GM10248 (cell line): ENCODE results near the gene TMEM18.
A peak's percentile ranks its signal among the peaks of the same experiment; 100 is the strongest.

ENCODE experiments used
- CTCF ChIA-PET: fragments of 300-600 bp; sonication (Branson Sonifier 250); formaldehyde crosslinking; extraction: SDS; loops from one replicate; lab custom pipeline; 2021; ENCODE audit warnings: antibody characterized with exemption; lab: Yijun Ruan, JAX
- POLR2A ChIA-PET: fragments of 350-650 bp; sonication (Branson Sonifier 250); formaldehyde crosslinking; extraction: SDS; loops from one replicate; lab custom pipeline; 2020; ENCODE audit warnings: antibody characterized with exemption; lab: Yijun Ruan, JAX
- DNase-seq: peaks from one replicate; pipeline ENCODE4 v3.0.0; 2012; ENCODE audit errors: extremely low spot score
- CTCF ChIP-seq: IDR thresholded peaks from 2 replicates; pipeline ENCODE4 v1.5.1; 2012; ENCODE audit warnings: mild to moderate bottlenecking, low read depth; ENCODE audit errors: extremely low read depth, missing control alignments, control extremely low read depth

TMEM18 gene

GRCh38 chr2:636641-637405 is 40.4 kb downstream of the TMEM18 start:
- CTCF ChIA-PET: interaction anchor here (0.6 to 1.8 kb wide), 14 partner anchors 11 to 581 kb away, joined by 3 to 13 read pairs (median 4); no protein-coding TSS in a partner anchor
- DNase-seq: peak; percentile 73
- POLR2A ChIA-PET: no interaction called here
- peak; percentile 86 for TF ChIP-seq CTCF

DNA sequence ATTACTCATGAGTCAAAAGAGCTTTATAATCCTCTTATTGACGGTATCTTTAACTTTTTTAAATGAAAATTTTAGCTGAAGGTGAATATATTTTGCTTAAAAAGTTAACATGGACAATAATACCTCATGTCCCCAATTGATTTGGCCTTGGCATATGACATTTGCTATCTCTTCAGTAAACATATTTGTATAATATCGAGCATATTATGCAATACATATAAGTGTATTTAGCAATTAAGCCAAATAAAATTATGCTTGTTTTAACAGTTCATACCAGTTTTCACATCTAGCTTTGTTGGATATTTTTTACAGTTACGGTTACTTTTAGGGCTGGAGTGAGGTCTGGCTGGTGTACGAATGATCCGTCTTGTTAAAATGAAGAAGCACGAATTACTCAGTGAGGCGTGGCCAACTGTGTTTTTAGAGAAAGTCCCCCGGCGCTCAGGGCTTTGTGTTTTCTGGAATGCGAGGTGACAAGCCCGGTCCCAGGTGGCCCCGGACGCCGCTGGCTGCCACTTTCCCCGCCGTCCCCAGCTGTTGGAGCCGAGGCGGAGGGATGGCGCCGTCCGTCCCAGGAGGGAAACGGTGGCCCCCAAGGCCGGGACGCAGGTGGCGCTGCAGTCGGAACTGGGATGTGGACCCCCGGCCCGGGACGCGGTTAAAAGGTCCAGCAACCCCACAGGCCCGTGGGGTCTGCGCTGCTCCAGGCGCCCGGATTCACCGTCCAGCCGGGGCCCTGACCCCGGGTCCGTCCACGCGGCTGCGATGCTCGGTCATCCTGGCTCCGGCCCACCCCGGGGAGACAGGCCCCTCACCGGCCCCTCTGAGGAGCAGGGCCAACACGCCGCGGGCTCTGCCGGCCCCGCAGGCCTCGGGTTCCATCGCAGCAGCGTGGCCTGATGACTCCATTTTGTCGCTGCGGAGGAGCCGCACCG is 41.3 kb downstream of the TMEM18 start:
- ChIA-PET POLR2A (no interaction called here), CTCF (interaction anchor here (0.6 to 1.8 kb wide), 17 partner anchors 10 to 624 kb away, joined by 3 to 13 read pairs (median 3); no protein-coding TSS in a partner anchor)
- TF ChIP-seq CTCF: no peak
- no peak for DNase-seq

- DNase-seq: no peak
- CTCF ChIA-PET: interaction anchor here (0.6 to 1.3 kb wide), 6 partner anchors 9 to 916 kb away, joined by 3 read pairs; no protein-coding TSS in a partner anchor
- no peak for TF ChIP-seq CTCF
- POLR2A ChIA-PET: no interaction called here
Observed at GRCh38 chr2:634636-635388, 42.4 kb downstream of the TMEM18 start.

DNA sequence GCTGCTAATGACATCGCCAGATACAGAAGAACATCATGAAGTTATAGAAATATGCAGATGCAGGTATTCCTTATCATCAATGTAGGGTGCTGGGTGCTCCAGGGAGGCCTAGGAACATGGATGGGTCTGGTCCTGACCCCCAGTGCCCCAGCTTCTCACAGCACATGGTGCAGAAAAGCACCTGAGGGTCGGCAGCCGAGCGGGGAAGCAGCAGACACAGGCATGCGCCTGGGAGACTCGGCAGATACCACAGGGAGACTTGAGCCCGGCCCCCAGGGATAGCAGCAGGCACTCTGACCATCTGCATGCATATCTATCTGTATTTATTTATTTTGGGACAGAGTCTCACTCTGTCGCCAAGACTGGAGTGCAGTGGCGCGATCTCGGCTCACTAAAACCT is 43.2 kb downstream of the TMEM18 start:
- POLR2A ChIA-PET: no interaction called here
- no peak for TF ChIP-seq CTCF
- CTCF ChIA-PET: interaction anchor here (0.9 to 1.2 kb wide), 2 partner anchors 43 to 916 kb away, joined by 3 read pairs; partner anchors contain the start of gene TMEM18
- no peak for DNase-seq

DNA sequence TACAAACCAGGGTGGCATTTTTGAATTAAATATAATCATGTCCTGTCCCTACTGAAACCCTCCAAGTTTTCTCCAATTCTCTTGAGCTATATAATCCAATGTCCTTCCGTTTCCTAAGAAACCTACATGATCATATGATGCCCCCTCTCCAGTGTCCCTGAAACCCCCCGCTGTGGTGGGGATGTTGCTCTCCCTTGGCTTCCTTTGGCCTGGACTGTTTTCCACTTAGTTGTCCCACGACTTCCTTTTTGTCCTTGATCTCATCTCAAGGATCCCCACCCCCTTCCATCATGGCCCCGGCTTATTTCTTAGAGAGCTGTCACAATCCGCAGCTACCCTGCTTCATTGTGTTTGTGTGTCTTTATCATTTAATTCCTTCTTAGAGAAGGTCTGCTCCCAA is 43.8 kb downstream of the TMEM18 start:
- TF ChIP-seq CTCF: no peak
- no peak for DNase-seq
- CTCF ChIA-PET: interaction anchor here (0.9 kb wide), 1 partner anchor 43 kb away, joined by 3 read pairs; the partner anchor contains the start of gene TMEM18
- POLR2A ChIA-PET: no interaction called here
